Activated CD4-positive, alpha-beta T cell treated with anti-CD3 and anti-CD28 coated beads for 36 hours (primary cell): Measurements from ENCODE around the gene LPP. TPM values are rescaled to one million over a fixed set of nuclear protein-coding genes. Genes with fewer than 3 reads are reported as not detected.
A peak's percentile ranks its signal among the peaks of the same experiment; 100 is the strongest.
"Not testable (repeated sequence)": the region's sequence is repeated elsewhere in the genome, so short reads cannot be mapped to it uniquely, and the experiment has no call there.

Source experiments
- ATAC-seq: fragments of 200-7000 bp; cut with Tn5 transposase; one replicate; pipeline ENCODE4 v1.10.0; 2021; ENCODE audit warnings: mild to moderate bottlenecking, moderate library complexity
- CTCF ChIA-PET: fragments of 350-600 bp; sonication (Branson Sonifier 250); formaldehyde crosslinking; loops from one replicate; lab custom pipeline; 2021; ENCODE audit warnings: antibody characterized with exemption; lab: Charles Lee
- POLR2A ChIA-PET: fragments of 350-600 bp; sonication (Branson Sonifier 250); formaldehyde crosslinking; loops from one replicate; lab custom pipeline; 2021; ENCODE audit warnings: antibody characterized with exemption, inconsistent platforms; lab: Charles Lee
- DNase-seq: peaks from one replicate; pipeline ENCODE4 v3.0.0-alpha.2; 2020
- H3K27ac Mint-ChIP-seq: one replicate; pipeline ENCODE4 v1.8.0; 2021; ENCODE audit warnings: mixed read lengths
- H3K27me3 Mint-ChIP-seq: one replicate; pipeline ENCODE4 v1.8.0; 2021; ENCODE audit warnings: mixed read lengths
- H3K36me3 Mint-ChIP-seq: one replicate; pipeline ENCODE4 v1.8.0; 2021; ENCODE audit warnings: low read depth, mixed read lengths
- H3K4me1 Mint-ChIP-seq: one replicate; pipeline ENCODE4 v1.8.0; 2021; ENCODE audit warnings: mixed read lengths
- H3K4me3 Mint-ChIP-seq: one replicate; pipeline ENCODE4 v1.8.0; 2021; ENCODE audit warnings: mild to moderate bottlenecking, moderate library complexity, mixed read lengths
- H3K9me3 Mint-ChIP-seq: one replicate; pipeline ENCODE4 v1.8.0; 2021; ENCODE audit warnings: low read depth, mixed read lengths
- intact Hi-C, 2 experiments: fragments of 100-400 bp; cut with DNase I in 1 of 2; cut with micrococcal nuclease in 1 of 2; formaldehyde crosslinking; loops; one replicate each; pipeline versions ENCODE4 v1.14.2 to v1.15.1; 2022 to 2024; cut with DNase I, micrococcal nuclease
- total RNA-seq, 2 experiments: library from RNA; stranded (reverse); gene quantifications; one replicate each; pipeline ENCODE4 v1.2.3, GENCODE V29; 2021

LPP gene
- total RNA-seq, 2 experiments from 2014 or later, result 34.7 to 40.6 TPM

GRCh38 chr3:188123170-188123905 is 30.6 kb upstream of the LPP start:
- peaks cover 16% of the 10 kb centered on the region for H3K4me1 Mint-ChIP-seq
- DNase-seq (no peak), ATAC-seq (peak; percentile 83)
- ChIA-PET POLR2A (no interaction called here), CTCF (interaction anchor here (1.0 to 1.1 kb wide), 2 partner anchors 81 to 267 kb away, joined by 3 read pairs; no protein-coding TSS in a partner anchor)
- no peak overlapping the region for H3K27ac Mint-ChIP-seq
- intact Hi-C loops, result no loop called here
- H3K4me3 Mint-ChIP-seq, result no peak overlapping the region
- no peaks in the 10 kb centered on the region for H3K36me3 Mint-ChIP-seq
- H3K27me3 Mint-ChIP-seq, result no peaks in the 10 kb centered on the region
- H3K9me3 Mint-ChIP-seq, result no peaks in the 10 kb centered on the region

- no peaks in the 10 kb centered on the region for H3K27me3 Mint-ChIP-seq
- POLR2A ChIA-PET, result interaction anchor here (0.7 to 0.8 kb wide), 3 partner anchors 9 to 321 kb away, joined by 3 read pairs; no protein-coding TSS in a partner anchor
- H3K27ac Mint-ChIP-seq, result peak overlapping the region; percentile 29
- H3K4me3 Mint-ChIP-seq, result no peak overlapping the region
- intact Hi-C loops, result no loop called here
- no peaks in the 10 kb centered on the region for H3K9me3 Mint-ChIP-seq
- DNase-seq (no peak), ATAC-seq (peak; percentile 68)
- no peaks in the 10 kb centered on the region for H3K36me3 Mint-ChIP-seq
- CTCF ChIA-PET, result interaction anchor here (1.0 to 1.1 kb wide), 2 partner anchors 266 to 377 kb away, joined by 3 read pairs; no protein-coding TSS in a partner anchor
- peaks cover 16% of the 10 kb centered on the region for H3K4me1 Mint-ChIP-seq
Observed at GRCh38 chr3:188124184-188124583, 29.8 kb upstream of the LPP start.

GRCh38 chr3:188125076-188125475 is 28.9 kb upstream of the LPP start:
- intact Hi-C loops, result no loop called here
- Mint-ChIP-seq H3K4me1 (peaks cover 16% of the 10 kb centered on the region), H3K9me3 (no peaks in the 10 kb centered on the region), H3K36me3 (no peaks in the 10 kb centered on the region), H3K4me3 (no peak overlapping the region), H3K27ac (no peak overlapping the region), H3K27me3 (no peaks in the 10 kb centered on the region)
- DNase-seq (no peak), ATAC-seq (no peak)
- ChIA-PET CTCF (no interaction called here), POLR2A (no interaction called here)

GRCh38 chr3:188126276-188126675 is 27.7 kb upstream of the LPP start:
- Mint-ChIP-seq H3K9me3 (no peaks in the 10 kb centered on the region), H3K4me1 (peaks cover 16% of the 10 kb centered on the region), H3K36me3 (no peaks in the 10 kb centered on the region), H3K4me3 (no peak overlapping the region), H3K27ac (no peak overlapping the region), H3K27me3 (no peaks in the 10 kb centered on the region)
- ChIA-PET POLR2A (no interaction called here), CTCF (interaction anchor here (1.3 kb wide), 1 partner anchor 157 kb away, joined by 3 read pairs; no protein-coding TSS in a partner anchor)
- intact Hi-C loops, result no loop called here
- DNase-seq (no peak), ATAC-seq (no peak)

GRCh38 chr3:188126934-188127333 is 27.0 kb upstream of the LPP start:
- Mint-ChIP-seq H3K36me3 (no peaks in the 10 kb centered on the region), H3K4me3 (no peak overlapping the region), H3K27me3 (no peaks in the 10 kb centered on the region), H3K4me1 (peaks cover 16% of the 10 kb centered on the region), H3K27ac (no peak overlapping the region), H3K9me3 (no peaks in the 10 kb centered on the region)
- intact Hi-C loops, result no loop called here
- DNase-seq (no peak), ATAC-seq (no peak)
- CTCF ChIA-PET, result interaction anchor here (0.8 to 1.3 kb wide), 3 partner anchors 76 to 828 kb away, joined by 3 to 4 read pairs (median 3); no protein-coding TSS in a partner anchor
- POLR2A ChIA-PET, result interaction anchor here (0.7 kb wide), 1 partner anchor 83 kb away, joined by 3 read pairs; no protein-coding TSS in a partner anchor

- H3K4me1 Mint-ChIP-seq, result peaks cover 13% of the 10 kb centered on the region
- ATAC-seq (no peak), DNase-seq (no peak)
- H3K9me3 Mint-ChIP-seq, result peaks cover under 1% of the 10 kb centered on the region
- no peaks in the 10 kb centered on the region for H3K36me3 Mint-ChIP-seq
- H3K4me3 Mint-ChIP-seq, result no peak overlapping the region
- no peaks in the 10 kb centered on the region for H3K27me3 Mint-ChIP-seq
- CTCF ChIA-PET, result no interaction called here
- no peak overlapping the region for H3K27ac Mint-ChIP-seq
- POLR2A ChIA-PET, result no interaction called here
- intact Hi-C loops, result no loop called here
Observed at GRCh38 chr3:188128905-188129304, 25.1 kb upstream of the LPP start.

- H3K27me3 Mint-ChIP-seq, DNase-seq, H3K4me1 Mint-ChIP-seq, H3K4me3 Mint-ChIP-seq, H3K9me3 Mint-ChIP-seq, ATAC-seq, H3K27ac Mint-ChIP-seq, H3K36me3 Mint-ChIP-seq, CTCF ChIA-PET, intact Hi-C loops: not testable (repeated sequence)
- POLR2A ChIA-PET, result interaction anchor here (0.7 kb wide), 1 partner anchor 390 kb away, joined by 4 read pairs; no protein-coding TSS in a partner anchor
Observed at GRCh38 chr3:188131023-188131422, 22.9 kb upstream of the LPP start.

- H3K27ac Mint-ChIP-seq, result no peak overlapping the region
- DNase-seq (no peak), ATAC-seq (peak; percentile 45)
- CTCF ChIA-PET, result interaction anchor here (0.6 to 1.3 kb wide), 3 partner anchors 28 to 615 kb away, joined by 3 read pairs; no protein-coding TSS in a partner anchor
- no peaks in the 10 kb centered on the region for H3K27me3 Mint-ChIP-seq
- peaks cover 4% of the 10 kb centered on the region for H3K9me3 Mint-ChIP-seq
- H3K4me3 Mint-ChIP-seq, result no peak overlapping the region
- H3K4me1 Mint-ChIP-seq, result peaks cover 16% of the 10 kb centered on the region
- no peaks in the 10 kb centered on the region for H3K36me3 Mint-ChIP-seq
- POLR2A ChIA-PET, result interaction anchor here (0.9 to 1.0 kb wide), 2 partner anchors 9 to 386 kb away, joined by 3 to 4 read pairs; no protein-coding TSS in a partner anchor
- intact Hi-C loops, result no loop called here
Observed at GRCh38 chr3:188133219-188133618, 20.7 kb upstream of the LPP start.

GRCh38 chr3:188133646-188134045 is 20.3 kb upstream of the LPP start:
- intact Hi-C loops, result no loop called here
- no peak overlapping the region for H3K4me3 Mint-ChIP-seq
- ChIA-PET POLR2A (interaction anchor here (0.9 to 1.0 kb wide), 2 partner anchors 9 to 387 kb away, joined by 3 to 4 read pairs; no protein-coding TSS in a partner anchor), CTCF (interaction anchor here (0.6 to 0.7 kb wide), 2 partner anchors 34 to 614 kb away, joined by 3 read pairs; no protein-coding TSS in a partner anchor)
- no peaks in the 10 kb centered on the region for H3K36me3 Mint-ChIP-seq
- H3K27ac Mint-ChIP-seq, result no peak overlapping the region
- H3K27me3 Mint-ChIP-seq, result no peaks in the 10 kb centered on the region
- DNase-seq, result peak; percentile 31
- ATAC-seq, result peak; percentile 96
- H3K9me3 Mint-ChIP-seq, result peaks cover 4% of the 10 kb centered on the region
- peaks cover 16% of the 10 kb centered on the region for H3K4me1 Mint-ChIP-seq

GRCh38 chr3:188134079-188134478 is 19.9 kb upstream of the LPP start:
- ATAC-seq (no peak), DNase-seq (no peak)
- H3K4me1 Mint-ChIP-seq, result peaks cover 16% of the 10 kb centered on the region
- peaks cover 4% of the 10 kb centered on the region for H3K9me3 Mint-ChIP-seq
- intact Hi-C loops, result no loop called here
- CTCF ChIA-PET, result interaction anchor here (1.0 to 1.5 kb wide), 2 partner anchors 9 to 11 kb away, joined by 3 read pairs; no protein-coding TSS in a partner anchor
- no peaks in the 10 kb centered on the region for H3K27me3 Mint-ChIP-seq
- no peak overlapping the region for H3K27ac Mint-ChIP-seq
- H3K36me3 Mint-ChIP-seq, result no peaks in the 10 kb centered on the region
- POLR2A ChIA-PET, result interaction anchor here (0.9 kb wide), 1 partner anchor 387 kb away, joined by 4 read pairs; no protein-coding TSS in a partner anchor
- H3K4me3 Mint-ChIP-seq, result no peak overlapping the region

- no peak overlapping the region for H3K4me3 Mint-ChIP-seq
- ChIA-PET CTCF (interaction anchor here (1.0 to 1.5 kb wide), 2 partner anchors 8 to 10 kb away, joined by 3 read pairs; no protein-coding TSS in a partner anchor), POLR2A (no interaction called here)
- H3K27ac Mint-ChIP-seq, result no peak overlapping the region
- intact Hi-C loops, result no loop called here
- DNase-seq, result no peak
- peaks cover 4% of the 10 kb centered on the region for H3K9me3 Mint-ChIP-seq
- ATAC-seq, result no peak
- H3K36me3 Mint-ChIP-seq, result no peaks in the 10 kb centered on the region
- no peaks in the 10 kb centered on the region for H3K27me3 Mint-ChIP-seq
- peaks cover 16% of the 10 kb centered on the region for H3K4me1 Mint-ChIP-seq
Observed at GRCh38 chr3:188134856-188135255, 19.1 kb upstream of the LPP start.
